GM19328 (cell line): ENCODE measurements around the gene PALLD.

Experiments used
- ATAC-seq: cut with Tn5 transposase; IDR thresholded peaks from one replicate; pipeline ENCODE4 v1.9.1; 2021; ENCODE audit warnings: mild to moderate bottlenecking, moderate library complexity; ENCODE audit not compliant: unreplicated experiment

PALLD gene

DNA sequence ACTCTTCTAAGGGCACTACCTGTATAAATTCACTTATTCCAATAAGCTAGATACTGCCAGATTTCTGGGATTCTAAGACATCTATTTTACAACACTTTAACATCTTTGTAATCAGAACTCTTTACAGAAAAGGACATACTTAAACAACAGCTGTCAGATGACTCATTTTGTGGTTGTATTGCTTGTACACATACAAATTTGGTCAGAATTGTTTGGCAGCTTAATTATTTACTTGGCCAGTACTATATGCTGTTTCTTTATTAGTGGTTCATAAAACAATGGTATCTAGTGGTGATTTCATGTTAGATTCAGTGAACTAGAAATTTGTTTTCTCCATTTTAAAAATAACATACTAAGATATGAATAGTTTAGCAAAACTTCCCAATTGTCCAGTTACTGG is 27.2 kb downstream of the PALLD start:
- no peak for ATAC-seq

DNA sequence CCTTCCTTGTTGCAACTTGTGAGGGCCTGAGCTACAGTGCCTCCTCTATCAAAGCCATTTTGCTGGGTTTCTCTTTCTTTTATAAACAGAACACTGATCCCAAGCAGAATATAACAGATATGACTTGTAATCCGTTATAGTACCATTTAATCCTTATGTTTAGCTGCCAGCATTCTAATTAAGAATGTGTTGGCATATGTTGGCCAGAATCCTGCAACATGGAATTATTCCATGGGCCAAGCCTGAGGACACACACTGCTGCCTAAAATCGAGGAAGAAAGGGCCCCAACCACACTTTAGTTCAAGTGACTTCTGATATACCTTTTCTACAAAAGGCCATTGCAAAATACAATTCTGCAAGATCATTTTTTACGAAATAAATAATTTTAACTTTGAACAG is 28.0 kb downstream of the PALLD start:
- ATAC-seq, result no peak

DNA sequence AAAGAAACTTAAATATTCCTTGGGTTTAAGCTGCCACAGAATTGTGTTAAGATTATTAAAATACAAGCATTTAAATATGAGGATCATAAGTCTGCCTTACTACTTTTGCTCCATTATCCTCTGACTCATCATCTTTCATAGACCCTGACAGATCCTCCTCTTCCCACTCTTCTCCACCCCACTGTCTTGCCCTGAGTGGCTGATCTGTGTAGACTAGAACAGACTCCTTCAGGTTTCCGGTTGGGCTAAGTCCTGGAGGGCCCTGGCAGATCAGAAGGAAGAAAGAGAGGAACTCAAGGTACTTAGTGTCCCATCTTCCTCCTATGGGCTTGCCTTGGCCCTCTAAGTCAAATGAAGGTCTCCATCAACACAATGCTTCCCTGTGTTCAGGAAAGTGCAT is 30.7 kb downstream of the PALLD start:
- ATAC-seq, result no peak

DNA sequence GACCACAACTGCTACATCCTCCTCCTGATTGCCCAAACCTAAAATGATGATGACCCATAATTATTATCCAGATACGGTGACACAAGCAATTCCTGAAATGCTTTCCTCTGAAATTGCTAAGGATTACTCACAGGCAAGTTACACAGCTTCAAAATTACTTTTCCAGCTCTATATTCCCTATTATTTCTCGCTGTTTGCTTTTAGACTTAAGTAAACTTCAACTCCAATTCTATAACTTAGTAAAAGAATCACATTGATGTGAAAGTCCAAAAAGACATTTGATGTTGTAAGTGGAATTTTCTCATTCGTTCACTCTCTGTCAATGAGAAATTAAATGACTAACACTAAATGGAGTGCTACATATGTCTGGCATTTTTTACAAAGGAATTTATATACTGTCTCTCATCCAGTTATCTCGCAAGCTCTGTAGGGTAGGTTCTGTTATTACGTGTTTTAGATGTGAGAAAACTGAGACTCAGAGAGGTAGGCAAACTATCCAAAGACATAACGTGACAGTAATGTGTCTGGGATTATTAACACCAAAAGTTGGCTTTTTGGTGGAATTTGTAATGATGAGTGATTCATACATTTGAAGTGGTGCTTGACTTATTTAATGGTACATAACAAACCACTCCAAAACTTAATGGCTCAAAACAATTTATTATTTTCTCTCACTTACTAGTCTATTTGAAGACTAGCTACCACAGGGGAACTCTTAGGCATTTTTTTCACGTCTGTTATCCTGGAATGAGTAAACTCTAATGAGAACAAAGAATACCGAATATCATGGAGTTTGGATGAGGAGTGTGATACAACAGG is 31.5 kb downstream of the PALLD start:
- ATAC-seq, result no peak

DNA sequence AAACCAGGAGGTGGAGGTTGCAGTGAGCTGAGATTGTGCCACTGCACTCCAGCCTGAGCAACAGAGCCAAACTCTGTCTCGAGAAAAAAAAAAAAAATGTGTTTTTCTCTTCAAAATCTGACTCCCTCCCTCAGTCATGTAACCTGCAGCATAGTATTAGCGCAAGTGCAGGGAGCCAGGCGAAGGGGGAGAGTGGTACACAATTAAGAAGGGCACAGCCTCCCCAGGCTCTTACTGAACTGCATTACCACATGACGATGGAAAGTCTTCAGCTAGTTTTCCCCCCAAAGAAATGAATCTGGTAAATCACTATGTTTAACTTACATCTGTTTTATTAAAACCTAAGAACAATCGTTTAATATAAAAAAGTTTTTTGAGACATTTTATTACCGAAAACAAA is 32.4 kb downstream of the PALLD start:
- no peak for ATAC-seq

DNA sequence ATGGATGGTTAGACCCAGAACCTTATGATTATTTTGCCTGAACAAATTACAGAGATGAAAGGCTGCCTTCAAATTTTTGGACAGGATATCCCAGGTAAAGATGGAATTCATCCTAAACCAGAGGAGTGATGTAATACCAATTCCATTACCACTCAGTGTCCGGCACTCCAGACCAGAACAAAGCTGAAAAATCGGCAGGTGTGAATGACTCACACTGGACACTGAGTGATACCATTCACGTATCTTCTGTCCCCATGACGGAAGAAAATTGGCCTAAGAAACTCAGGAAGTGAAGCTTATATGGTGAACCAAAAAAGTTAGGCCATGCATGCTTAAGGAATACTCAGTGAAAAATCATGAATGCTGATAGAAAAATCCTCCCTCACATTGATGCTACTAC is 34.5 kb downstream of the PALLD start:
- ATAC-seq, result no peak

DNA sequence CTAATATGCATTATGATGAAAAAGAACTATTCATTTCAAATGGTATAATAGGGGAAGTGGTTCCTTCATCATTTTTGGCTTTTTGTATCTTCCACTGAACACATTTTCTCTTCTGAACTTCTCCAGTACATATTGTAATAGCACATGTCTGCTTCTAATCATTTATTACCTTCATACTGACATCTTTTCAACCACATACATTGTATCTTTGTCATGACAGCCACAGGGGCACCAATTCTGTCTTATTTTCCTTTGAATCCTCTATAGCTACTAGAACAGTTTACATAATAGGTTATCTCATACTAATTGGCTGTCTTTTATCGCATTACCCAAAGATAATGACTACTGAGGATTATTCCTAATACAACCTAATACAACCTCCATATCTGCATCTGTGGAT is 37.7 kb downstream of the PALLD start:
- no peak for ATAC-seq

DNA sequence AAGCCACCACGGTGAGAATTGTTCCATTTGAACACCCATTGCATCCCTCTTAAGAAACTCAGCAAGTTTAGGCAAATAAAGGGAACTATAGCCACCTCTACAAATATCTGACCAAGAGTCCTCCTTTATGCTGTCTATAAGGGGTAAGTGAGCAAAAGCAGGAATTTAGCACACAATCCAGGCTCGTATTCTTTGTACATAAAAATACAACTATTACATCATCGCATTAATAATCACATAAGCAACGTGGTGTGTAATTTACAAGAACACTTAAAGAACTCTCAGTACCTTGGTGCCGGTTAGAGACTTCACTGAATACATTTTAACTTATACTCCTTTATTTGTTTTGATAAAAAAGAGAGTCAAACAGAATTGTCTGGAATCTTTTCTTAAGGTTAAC is 38.8 kb downstream of the PALLD start:
- no peak for ATAC-seq

DNA sequence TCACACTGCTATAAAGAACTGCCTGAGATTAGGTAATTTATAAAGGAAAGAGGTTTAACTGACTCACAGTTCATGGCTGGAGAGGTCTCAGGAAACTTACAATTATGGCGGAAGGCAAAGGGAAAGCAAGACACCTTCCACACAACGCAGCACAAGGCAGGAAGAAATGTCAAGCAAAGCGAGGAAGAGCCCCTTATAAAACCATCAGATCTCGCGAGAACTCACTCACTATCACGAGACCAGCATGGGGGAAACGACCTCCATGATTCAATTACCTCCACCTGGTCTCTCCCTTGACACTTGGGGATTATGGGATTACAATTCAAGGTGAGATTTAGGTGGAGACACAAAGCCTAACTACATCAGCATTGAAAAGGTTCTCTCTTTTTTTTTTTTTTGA is 39.6 kb downstream of the PALLD start:
- ATAC-seq, result no peak

DNA sequence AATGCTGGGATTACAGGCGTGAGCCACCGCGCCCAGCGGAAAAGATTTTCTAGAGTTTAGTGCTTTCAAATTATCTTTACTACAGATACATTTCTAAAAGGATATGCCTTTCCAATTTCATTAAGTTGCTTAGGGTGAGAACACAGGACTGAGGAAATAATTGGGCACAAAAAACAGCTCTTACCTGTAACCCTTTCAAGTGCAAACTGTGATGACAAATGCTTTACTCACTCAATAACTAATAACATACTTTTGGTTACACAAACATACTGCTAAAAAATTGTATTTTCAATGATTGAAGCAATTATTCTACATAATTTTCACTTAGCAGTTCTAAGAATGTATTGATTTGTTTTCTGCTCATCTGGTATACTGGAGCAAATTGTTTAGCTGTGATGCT is 40.2 kb downstream of the PALLD start:
- ATAC-seq, result no peak

DNA sequence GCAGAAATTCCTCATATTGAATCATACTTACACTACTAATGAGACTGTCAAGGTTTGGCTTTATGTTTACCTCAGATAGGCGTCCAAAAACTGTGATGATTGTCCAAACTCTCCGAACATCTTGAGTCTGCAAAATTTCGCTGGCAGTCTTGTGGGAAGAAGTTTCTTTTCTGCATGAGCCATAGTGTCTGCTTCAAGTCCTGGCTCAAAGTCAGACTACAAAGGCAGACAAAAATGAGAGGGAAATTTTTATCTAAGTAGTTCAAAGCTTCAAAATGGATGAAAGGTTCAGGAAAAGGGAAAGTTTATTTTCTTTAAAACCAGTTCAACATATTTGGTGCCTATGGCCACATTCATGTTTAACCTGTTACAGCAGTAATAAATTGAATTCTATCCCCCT is 40.7 kb downstream of the PALLD start:
- ATAC-seq, result no peak

DNA sequence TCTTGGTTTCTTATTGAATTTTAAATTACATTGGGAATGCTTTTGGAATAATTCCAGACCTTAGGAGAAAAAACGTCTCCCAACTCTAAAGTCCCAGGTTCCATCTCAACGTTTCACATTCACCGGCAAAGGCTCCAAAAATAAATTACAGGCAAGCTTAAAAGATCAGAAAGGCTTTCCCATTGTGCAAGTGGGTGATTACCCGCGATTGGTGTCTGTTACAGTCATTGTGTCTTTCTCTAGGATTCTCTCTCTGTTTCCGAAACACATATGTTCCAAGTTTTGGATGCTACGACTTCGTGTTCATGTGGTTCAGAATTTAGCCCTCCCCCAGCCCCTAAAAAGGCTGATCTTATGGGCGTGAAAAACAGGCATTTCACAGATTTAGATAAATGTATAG is 41.8 kb downstream of the PALLD start:
- ATAC-seq, result no peak

DNA sequence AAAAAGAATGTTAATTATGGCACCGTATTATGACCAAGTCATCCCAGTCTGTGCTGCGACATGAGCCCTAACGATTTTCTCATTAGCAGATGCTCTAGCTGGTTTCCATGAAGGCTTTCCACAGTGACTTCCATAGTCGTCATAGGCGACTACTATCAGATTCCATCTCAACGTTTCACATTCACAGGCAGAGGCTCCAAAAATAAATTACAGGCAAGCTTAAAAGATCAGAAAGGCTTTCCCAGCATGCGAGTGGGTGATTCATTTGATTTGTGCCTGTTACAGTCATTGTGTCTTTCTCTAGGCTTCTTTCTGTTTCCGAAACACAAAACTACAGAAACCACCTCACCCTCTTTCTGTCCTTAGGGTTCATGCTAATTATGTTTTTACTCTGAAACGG is 43.2 kb downstream of the PALLD start:
- ATAC-seq, result no peak

DNA sequence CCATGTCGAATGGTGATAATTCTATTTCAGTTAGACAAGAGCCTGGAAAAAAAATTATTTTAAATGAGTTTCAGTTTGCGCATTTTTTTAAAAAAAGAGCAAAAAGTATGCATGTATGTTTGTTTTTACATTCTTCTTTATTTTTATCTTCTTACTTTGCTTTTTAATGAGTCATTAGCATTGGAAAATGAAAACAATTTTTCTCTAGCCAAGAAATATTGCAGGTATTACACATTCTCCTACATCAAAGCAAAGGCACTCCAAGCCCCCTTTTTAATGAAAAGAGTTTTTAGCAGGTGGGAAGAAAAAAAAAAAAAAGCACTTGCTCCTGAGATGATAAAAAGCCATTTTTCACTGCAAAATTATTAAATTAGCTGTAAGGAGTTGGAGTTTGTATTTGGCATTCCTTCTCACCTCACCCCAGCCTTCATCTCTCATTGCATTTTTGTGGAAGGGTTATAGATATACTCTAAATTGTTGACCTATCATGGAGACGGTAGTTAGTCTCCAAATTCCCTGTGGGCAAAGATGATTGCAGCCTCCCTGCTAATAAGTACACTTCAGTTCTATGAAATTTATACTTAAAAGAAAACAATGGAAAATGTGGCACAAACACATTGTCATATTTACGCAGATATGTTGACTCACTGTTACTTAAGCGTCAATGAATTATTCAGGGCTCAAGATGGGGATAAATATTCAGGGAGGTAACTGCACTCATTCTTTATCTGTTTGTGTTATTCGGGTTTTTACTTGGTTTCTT is 43.8 kb downstream of the PALLD start:
- no peak for ATAC-seq

DNA sequence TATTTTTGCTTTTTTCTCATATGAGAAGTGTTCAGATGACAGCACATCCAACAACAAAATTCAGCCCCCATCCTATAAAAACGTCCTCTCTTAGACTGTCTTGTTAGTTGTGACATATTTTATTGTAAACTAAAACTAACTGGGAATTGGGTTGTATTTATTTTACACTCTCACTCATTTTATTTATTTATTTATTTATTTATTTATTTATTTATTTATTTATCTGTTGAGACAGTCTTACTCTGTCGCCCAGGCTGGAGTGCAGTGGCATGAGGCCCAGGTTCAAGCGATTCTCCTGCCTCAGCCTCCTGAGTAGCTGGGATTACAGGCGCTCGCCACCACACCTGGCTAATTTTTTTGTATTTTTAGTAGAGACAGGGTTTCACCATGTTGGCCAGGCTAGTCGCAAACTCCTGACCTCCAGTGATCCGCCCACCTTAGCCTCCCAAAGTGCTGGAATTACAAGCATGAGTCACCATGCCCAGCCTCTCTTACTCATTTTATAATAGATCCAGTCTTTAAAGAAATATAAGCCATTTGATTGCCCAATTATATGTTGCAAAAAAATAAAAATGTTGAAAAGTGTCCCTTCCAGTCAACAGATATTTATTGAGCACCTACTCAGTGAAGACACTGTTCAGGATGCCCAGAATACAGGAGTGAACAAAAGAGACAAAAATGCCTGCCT is 44.6 kb downstream of the PALLD start:
- ATAC-seq, result no peak

DNA sequence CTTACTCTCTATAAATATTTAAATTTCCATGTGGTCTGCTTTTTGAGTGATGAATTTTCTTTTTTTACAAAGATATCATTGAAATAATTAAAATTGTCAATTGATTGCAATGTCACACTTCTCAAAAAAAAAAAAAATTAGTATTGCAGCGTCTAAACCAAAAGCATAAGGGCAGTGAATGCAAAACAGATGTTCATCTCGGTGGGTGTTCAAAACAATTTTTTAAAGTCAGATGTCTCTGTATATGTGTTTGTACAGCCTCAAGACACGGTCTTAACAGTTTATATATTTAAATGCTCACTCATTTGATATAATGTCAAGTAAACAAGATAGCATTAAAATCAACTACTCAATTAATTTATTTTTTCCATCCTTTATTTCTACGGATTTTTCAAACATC is 52.3 kb downstream of the PALLD start:
- no peak for ATAC-seq

DNA sequence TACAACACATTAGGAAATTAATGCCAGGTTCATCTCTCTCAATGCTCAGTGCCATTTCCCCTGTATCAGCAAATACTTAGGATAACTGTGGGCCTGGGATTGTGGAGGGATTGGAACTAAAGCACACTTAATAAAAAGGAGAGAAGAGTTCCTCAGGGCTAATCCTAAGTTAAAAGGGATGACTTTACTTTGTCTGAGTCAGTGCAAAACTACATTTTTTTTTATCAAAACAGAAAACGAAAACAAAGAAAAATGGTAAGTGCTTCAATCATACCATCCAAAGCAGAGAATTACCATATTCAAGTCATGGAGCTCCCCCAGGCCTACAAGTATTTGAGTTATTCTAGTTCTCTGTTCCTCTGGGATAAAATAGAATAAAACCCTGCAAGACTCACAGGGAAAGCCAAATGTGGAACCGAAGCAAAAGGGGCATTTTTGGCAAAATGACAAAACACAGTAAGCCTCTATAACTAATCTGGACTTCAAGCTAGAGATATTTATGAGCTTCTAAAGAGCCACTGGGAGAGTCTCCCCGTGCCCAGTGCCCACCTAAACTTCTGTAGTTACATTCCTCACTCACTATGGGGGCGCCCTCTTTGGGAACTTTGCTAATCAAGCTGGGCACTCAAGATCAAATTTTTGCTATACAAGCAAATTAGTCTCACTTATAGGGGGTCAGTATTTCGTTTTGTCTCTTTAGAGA is 53.4 kb downstream of the PALLD start:
- no peak for ATAC-seq

DNA sequence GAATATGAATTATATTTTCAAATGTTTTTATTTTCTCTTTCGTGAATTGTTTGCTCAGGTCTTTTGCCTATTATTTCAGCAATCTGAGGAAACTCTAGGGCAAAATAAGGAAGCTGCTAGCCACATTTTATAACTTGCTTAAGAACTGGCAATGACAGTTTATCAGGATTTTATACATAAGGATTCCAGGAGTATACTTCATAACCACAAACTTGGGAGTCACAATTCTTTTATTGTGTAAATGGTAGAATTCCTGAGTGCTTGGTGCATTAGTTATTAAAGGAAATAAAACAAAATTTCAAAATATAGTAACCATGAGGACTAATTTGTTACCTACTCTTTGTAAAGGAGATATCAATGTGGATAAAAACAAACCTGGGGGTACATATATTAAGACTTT is 54.4 kb downstream of the PALLD start:
- no peak for ATAC-seq

DNA sequence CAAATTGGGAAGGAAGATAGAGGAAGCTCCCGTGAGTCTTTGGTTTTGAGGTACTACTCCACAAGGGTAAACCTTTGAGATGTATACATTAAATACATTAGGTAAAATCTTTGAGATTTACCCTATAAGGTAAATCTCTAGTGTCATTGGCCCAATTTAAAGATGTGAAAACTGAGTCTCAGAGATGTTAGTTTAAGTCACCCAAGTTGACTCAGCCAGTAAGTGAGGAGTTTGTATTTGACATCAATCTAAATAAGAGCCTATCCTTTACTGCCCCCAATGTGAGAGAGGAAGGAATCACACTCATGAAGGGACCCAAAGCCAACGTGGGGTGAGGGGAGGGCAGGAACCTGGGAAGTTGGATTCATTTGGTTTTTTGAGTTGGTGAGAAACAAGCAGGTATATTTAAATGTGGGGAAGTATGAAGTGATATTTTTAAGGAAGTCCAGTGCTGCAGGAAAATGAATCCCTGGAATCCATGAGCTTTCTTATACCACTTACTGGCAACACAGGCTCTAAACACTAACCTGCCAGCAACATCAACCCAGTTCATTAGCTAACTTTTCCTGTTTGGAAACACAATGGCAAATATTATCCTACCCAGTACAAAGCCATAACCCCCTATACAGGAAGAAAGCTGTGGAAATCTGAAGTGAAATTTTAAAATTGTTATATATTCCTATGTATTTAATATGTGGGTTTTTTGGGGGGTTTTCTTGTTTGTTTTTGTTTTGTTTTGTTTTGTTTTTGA is 55.3 kb downstream of the PALLD start:
- ATAC-seq, result no peak

DNA sequence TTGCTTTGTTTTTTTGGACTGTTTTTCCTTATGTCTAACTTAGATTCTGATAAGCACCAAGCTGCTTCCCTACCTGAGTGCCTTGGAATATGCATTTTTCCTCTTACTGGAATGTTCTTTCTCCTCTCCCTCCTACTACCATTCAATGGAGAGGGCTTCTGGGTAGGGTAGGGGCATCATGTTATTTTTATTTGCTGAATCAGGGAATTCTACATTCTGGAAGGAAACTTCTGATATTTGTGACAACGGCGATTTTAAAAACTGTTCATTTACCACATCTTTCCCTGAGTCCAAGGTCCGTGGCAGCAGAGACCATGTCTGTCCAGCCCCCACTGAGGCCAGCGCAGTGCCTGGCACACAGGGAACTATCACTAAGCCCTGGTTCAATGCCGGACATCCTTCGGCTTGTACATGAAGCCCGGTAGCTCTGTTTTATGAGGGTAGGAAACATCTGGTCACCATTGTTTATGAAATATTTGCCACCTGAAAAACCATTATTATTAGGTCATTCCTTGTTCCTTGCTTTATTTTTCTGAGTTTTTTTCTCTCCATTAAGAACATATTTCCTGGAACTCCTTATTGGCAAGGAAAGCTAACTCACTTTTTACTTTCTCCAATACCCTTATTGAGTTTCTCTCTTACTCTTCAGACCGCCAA is 57.0 kb downstream of the PALLD start:
- ATAC-seq, result no peak
